Sigmoid colon (tissue), 7 donors: Measurements from ENCODE around the gene ZNF532. TPM values are rescaled to one million over a fixed set of nuclear protein-coding genes. Genes with fewer than 3 reads are reported as not detected.

ENCODE experiments used
- DNase-seq: peaks from one replicate; pipeline ENCODE4 v3.0.0-alpha.2; 2019
- H3K27ac ChIP-seq, 4 donors: fragments of 200-600 bp; sonication (generic); one replicate each; pipeline ENCODE4 v1.5.1; 2016 to 2019; ENCODE audit warnings: mild to moderate bottlenecking in 1 of 4
- H3K27me3 ChIP-seq, 3 donors: fragments of 200-600 bp; sonication (generic); one replicate each; pipeline ENCODE4 v1.5.1; 2019; ENCODE audit warnings: mild to moderate bottlenecking in 1 of 3
- H3K36me3 ChIP-seq, 4 donors: fragments of 200-600 bp; sonication (generic); one replicate each; pipeline ENCODE4 v1.5.1; 2016 to 2019
- H3K4me1 ChIP-seq, 4 donors: fragments of 200-600 bp; sonication (generic); one replicate each; pipeline ENCODE4 v1.5.1; 2017 to 2019
- H3K4me3 ChIP-seq, 4 donors: fragments of 200-600 bp; sonication (generic); one replicate each; pipeline ENCODE4 v1.5.1; 2017 to 2019; ENCODE audit warnings: mild to moderate bottlenecking in 2 of 4, moderate library complexity in 1 of 4
- H3K9me3 ChIP-seq, 4 donors: fragments of 200-600 bp in 3 of 4; sonication (generic) in 3 of 4; one replicate each; pipeline versions ENCODE4 v1.5.1 to v1.6.1; 2013 to 2019
- EP300 ChIP-seq, 4 donors: sonication (generic); formaldehyde crosslinking; IDR thresholded peaks; one replicate each; pipeline ENCODE4 v1.6.1; 2017; ENCODE audit warnings: antibody characterized with exemption in 4 of 4
- POLR2A ChIP-seq, 2 donors: fragments of 450-650 bp; IDR thresholded peaks; one replicate each; pipeline ENCODE4 v1.6.1; 2016; ENCODE audit warnings: antibody characterized with exemption in 2 of 2, mild to moderate bottlenecking in 2 of 2, moderate library complexity in 2 of 2
- POLR2AphosphoS5 ChIP-seq, 4 donors: sonication (generic); formaldehyde crosslinking; IDR thresholded peaks; one replicate each; pipeline ENCODE4 v1.6.1; 2017; ENCODE audit warnings: antibody characterized with exemption in 4 of 4
- WGBS, 2 donors: extraction: QIAGEN DNeasy Blood & Tissue Kit; methylation state at CpG; one replicate each; pipeline ENCODE4 v1.1.7; 2013; 5-methylcytosine and 5-hydroxymethylcytosine counted together
- intact Hi-C: fragments of 100-400 bp; cut with DNase I; formaldehyde crosslinking; loops from one replicate; pipeline ENCODE4 v1.15.1; 2023
- polyA plus RNA-seq, 3 donors: library from polyadenylated mRNA; stranded (reverse); fragments of 200-250 nt; gene quantifications; one replicate each; pipeline ENCODE4 v1.2.3, GENCODE V29; 2013
- total RNA-seq, 4 donors: library from RNA; depleted of rRNA; stranded (reverse); fragments of >200 nt; gene quantifications; one replicate each; pipeline ENCODE4 v1.1.0, GENCODE V29; 2016
- TF ChIP-seq, protein P1 (sequence below), 4 experiments: fragments of 450-650 bp in 3 of 4; fragments of 200-600 bp in 1 of 4; IDR thresholded peaks; one replicate each; pipeline ENCODE4 v1.5.1; 2016 to 2019; ENCODE audit warnings: antibody characterized with exemption in 4 of 4, mild to moderate bottlenecking in 3 of 4, moderate library complexity in 2 of 4
- donor health status: healthy with polysubstance abuse.
- donor health status: Bipolar disorder and iron deficiency.
- donor health status: healthy.

The ZNF532 gene
- total and polyA plus RNA-seq, 7 donors: 1.4 to 104 (median 71.0) TPM

DNA sequence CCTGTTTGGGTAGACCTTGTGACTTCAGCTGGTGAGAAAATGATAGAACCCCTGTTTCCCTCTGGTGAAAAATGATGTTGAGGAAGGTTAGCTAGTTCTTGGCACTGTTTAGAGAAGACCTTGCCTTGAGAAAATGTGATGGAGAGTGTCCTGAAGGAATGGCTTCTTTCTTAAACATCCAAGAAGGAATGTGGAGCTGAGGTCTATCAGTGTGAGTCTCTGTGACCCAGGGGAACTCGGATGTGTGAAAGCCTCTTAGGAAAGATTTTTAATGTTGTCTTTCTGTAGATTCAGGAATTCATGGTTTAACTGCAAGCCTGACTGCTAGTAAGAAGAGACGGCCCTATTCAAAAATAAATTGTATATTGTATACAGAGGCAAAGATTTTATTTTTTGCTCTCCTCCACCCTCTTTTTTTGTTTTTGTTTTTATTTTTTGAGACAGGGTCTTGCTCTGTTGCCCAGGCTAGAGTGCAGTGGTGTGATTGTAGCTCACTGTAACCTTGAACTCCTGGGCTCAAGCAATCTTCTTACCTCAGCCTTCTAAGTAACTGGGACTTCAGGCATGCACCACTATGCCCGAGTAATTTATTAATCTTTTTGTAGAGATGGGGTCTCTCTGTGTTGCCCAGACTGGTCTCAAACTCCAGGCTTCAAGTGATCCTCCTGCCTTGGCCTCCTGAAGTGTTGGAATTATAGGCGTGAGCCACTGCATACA, 87.5 kb downstream of the ZNF532 start:
- 83 to 89% methylated on average over 4 of the region's 4 CpGs for WGBS, 2 donors
- Histone ChIP-seq H3K4me1 (peaks cover 0 to 9% (median 3%) of the 10 kb centered on the region in 4 donors), H3K27me3 (no peaks in the 10 kb centered on the region), H3K27ac (no peak overlapping the region), H3K9me3 (no peaks in the 10 kb centered on the region), H3K4me3 (no peak overlapping the region), H3K36me3 (peaks cover 0 to 44% (median 0%) of the 10 kb centered on the region in 4 donors)
- DNase-seq: no peak
- intact Hi-C loops: no loop called here
- TF ChIP-seq POLR2A (IDR thresholded peaks at IDR 0.05) (no peak), EP300 (IDR thresholded peaks at IDR 0.05) (no peak), POLR2AphosphoS5 (IDR thresholded peaks at IDR 0.05) (no peak)
- TF ChIP-seq, protein P1, sequence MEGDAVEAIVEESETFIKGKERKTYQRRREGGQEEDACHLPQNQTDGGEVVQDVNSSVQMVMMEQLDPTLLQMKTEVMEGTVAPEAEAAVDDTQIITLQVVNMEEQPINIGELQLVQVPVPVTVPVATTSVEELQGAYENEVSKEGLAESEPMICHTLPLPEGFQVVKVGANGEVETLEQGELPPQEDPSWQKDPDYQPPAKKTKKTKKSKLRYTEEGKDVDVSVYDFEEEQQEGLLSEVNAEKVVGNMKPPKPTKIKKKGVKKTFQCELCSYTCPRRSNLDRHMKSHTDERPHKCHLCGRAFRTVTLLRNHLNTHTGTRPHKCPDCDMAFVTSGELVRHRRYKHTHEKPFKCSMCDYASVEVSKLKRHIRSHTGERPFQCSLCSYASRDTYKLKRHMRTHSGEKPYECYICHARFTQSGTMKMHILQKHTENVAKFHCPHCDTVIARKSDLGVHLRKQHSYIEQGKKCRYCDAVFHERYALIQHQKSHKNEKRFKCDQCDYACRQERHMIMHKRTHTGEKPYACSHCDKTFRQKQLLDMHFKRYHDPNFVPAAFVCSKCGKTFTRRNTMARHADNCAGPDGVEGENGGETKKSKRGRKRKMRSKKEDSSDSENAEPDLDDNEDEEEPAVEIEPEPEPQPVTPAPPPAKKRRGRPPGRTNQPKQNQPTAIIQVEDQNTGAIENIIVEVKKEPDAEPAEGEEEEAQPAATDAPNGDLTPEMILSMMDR (IDR thresholded peaks at IDR 0.05): no peak

DNA sequence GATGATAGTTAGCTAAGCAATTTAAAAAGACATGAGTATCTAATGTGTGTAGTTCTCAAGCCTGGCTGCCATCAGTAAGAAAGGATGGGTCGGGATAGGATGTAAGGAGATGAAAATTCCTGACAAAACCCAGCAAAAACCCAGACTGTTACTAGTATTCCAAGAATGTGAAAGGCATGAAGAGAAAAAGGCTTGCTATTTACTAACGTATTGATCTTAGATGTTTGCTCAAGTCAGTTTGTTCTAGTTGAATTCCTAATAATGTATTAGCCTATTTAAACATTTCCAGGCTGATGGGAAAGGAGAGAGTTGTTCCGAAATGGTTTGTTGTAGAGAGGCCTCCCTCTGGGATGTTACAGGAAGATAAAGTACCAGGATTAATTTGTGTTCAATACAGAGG, 88.2 kb downstream of the ZNF532 start:
- no peaks in the 10 kb centered on the region for H3K27me3 ChIP-seq
- no peak for DNase-seq
- WGBS, 2 donors: 90 to 91% methylated on average over 3 of the region's 3 CpGs
- H3K9me3 ChIP-seq: no peaks in the 10 kb centered on the region
- H3K4me1 ChIP-seq: peaks cover 0 to 9% (median 3%) of the 10 kb centered on the region in 4 donors
- intact Hi-C loops: no loop called here
- no peak overlapping the region for H3K27ac ChIP-seq
- no peak overlapping the region for H3K4me3 ChIP-seq
- TF ChIP-seq, protein P1 (IDR thresholded peaks at IDR 0.05): no peak
- TF ChIP-seq POLR2A (IDR thresholded peaks at IDR 0.05) (no peak), EP300 (IDR thresholded peaks at IDR 0.05) (no peak), POLR2AphosphoS5 (IDR thresholded peaks at IDR 0.05) (no peak)
- H3K36me3 ChIP-seq: peaks cover 0 to 42% (median 0%) of the 10 kb centered on the region in 4 donors

DNA sequence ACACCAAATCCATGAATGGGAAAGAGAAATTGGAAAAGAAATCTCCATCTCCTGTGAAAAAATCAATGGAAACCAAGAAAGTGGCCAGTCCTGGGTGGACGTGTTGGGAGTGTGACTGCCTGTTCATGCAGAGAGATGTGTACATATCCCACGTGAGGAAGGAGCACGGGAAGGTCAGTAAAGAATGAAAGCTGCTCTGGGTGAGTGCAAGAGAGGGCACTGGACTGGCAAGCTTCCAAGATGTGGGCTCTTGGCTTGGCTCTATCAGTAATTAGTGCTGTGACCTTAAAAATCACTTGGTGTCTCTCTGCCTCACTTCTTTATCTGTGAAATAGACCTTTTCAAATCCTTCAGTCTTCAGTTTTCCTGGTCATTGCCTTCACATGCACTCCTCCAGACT, 89.0 kb downstream of the ZNF532 start:
- H3K36me3 ChIP-seq: peaks cover 0 to 42% (median 0%) of the 10 kb centered on the region in 4 donors
- no peak for DNase-seq
- no peak overlapping the region for H3K4me3 ChIP-seq
- intact Hi-C loops: no loop called here
- H3K27ac ChIP-seq: no peak overlapping the region
- no peaks in the 10 kb centered on the region for H3K9me3 ChIP-seq
- 44 to 74% methylated on average over 3 of the region's 3 CpGs for WGBS, 2 donors
- TF ChIP-seq POLR2AphosphoS5 (IDR thresholded peaks at IDR 0.05) (no peak), POLR2A (IDR thresholded peaks at IDR 0.05) (no peak), EP300 (IDR thresholded peaks at IDR 0.05) (no peak)
- TF ChIP-seq, protein P1 (IDR thresholded peaks at IDR 0.05): no peak
- H3K4me1 ChIP-seq: peaks cover 0 to 9% (median 3%) of the 10 kb centered on the region in 4 donors
- no peaks in the 10 kb centered on the region for H3K27me3 ChIP-seq

DNA sequence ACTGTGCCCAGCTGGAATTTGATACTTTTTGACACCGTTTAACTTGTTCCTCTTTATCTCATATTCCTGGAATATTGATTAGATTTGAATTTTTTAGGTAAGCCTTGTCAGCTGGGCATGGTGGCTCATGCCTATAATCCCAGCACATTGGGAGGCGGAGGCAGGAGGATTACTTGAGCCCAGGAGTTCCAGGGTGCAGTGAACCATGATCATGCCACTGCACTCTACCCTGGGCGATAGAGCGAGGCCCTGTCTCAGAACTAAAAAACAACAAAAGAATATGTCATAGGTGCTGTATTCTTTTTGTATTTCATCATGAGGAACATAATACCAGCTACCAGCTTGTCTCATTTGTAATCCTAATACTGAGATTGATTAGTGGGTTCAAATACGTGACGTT, 90.3 kb downstream of the ZNF532 start:
- Histone ChIP-seq H3K27ac (no peak overlapping the region), H3K9me3 (no peaks in the 10 kb centered on the region), H3K36me3 (peaks cover 0 to 51% (median 0%) of the 10 kb centered on the region in 4 donors), H3K4me1 (peaks cover 0 to 5% (median 3%) of the 10 kb centered on the region in 4 donors), H3K27me3 (no peaks in the 10 kb centered on the region), H3K4me3 (no peak overlapping the region)
- no peak for DNase-seq
- intact Hi-C loops: no loop called here
- 96 to 97% methylated on average over 6 of the region's 6 CpGs for WGBS, 2 donors
- no peak for TF ChIP-seq POLR2AphosphoS5 (IDR thresholded peaks at IDR 0.05)
- no peak for TF ChIP-seq POLR2A (IDR thresholded peaks at IDR 0.05)
- no peak for TF ChIP-seq EP300 (IDR thresholded peaks at IDR 0.05)
- TF ChIP-seq, protein P1 (IDR thresholded peaks at IDR 0.05): no peak
